ENCODE results near the gene BCR. TPM values are rescaled to one million over a fixed set of nuclear protein-coding genes. Genes with fewer than 3 reads are reported as not detected.

The BCR gene
- total RNA-seq, 4 donors from 2014 or later = 70.5 to 102 (median 84.1) TPM

DNA sequence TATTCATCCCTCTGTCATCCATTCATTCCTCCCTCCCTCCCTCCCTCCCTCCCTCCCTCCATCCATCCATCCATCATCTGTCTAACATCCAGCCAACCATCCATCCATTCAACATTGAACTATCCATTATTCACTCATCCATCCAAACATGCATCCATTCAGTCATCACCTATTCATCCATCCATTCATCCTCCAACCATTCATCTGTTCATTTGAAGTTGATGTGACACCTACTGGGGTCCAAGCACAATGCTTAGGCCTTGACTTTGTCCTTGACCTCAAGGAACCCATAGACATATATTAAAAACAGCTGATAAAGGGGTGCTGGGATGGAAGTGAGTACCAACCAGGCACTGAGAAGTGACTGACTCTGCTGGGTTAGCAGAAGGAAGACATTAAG is 26.6 kb downstream of the BCR start:
- TF ChIP-seq CTCF (IDR thresholded peaks at IDR 0.05) (no peak), POLR2A (IDR thresholded peaks at IDR 0.05) (no peak)
- no peak for DNase-seq (ENCODE audit: low spot score in 2 of 2)
- no peak overlapping the region for H3K4me3 ChIP-seq (ENCODE audit: low read depth, poor library complexity, severe bottlenecking)
- intact Hi-C loops (cut with DNase I; ENCODE audit: low total_unique reads) = no loop called here

GRCh38 chr22:23207729-23208393 is 27.6 kb downstream of the BCR start:
- 90 to 93% methylated on average over 10 to 11 of the region's 11 CpGs for WGBS, 2 donors
- TF ChIP-seq CTCF (IDR thresholded peaks at IDR 0.05) (no peak), POLR2A (IDR thresholded peaks at IDR 0.05) (no peak)
- H3K4me3 ChIP-seq (ENCODE audit: low read depth, poor library complexity, severe bottlenecking) = no peak overlapping the region
- intact Hi-C loops (cut with DNase I; ENCODE audit: low total_unique reads) = no loop called here
- DNase-seq (ENCODE audit: low spot score in 2 of 2) = no peak

DNA sequence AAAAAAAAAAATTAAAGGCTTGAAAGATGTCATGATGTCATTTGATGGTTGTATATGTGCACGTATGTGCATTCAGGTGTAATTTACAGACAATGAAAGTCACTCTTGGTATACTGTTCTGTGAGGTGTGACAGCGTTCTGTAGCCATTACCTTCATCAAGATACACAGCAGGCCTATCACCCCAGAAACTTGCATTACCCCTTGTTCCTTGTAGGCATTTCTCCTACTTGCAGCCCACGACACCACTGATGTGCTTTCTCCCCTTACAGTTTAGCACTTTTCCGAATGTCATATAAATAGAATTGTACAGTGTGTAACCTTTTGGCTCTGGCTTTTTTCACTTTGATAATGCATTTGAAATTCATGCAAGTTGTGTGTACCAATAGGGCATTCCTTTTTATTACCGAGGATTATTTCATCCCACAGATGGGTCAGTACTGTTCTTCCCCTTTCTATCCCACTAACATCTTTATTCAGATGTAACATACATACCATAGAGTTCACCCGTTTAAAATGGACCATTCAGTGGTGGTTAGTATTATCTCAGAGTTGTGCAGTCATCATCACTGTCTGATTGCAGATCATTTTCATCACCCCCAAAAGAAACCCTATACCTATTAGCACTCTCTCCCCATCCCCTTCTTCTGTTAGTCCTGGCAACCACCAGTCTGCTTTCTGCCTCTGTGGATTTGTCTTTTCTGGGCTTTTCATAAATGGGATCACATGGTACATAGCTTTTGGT is 30.3 kb downstream of the BCR start:
- 89 to 93% methylated on average over 6 of the region's 6 CpGs for WGBS, 2 donors
- no peak for TF ChIP-seq POLR2A (IDR thresholded peaks at IDR 0.05)
- no peak for TF ChIP-seq CTCF (IDR thresholded peaks at IDR 0.05)
- intact Hi-C loops (cut with DNase I; ENCODE audit: low total_unique reads) = no loop called here
- DNase-seq (ENCODE audit: low spot score in 2 of 2) = no peak
- no peak overlapping the region for H3K4me3 ChIP-seq (ENCODE audit: low read depth, poor library complexity, severe bottlenecking)

- intact Hi-C loops (cut with DNase I; ENCODE audit: low total_unique reads) = no loop called here
- WGBS, 2 donors = 94 to 95% methylated on average over 3 of the region's 3 CpGs
- no peak overlapping the region for H3K4me3 ChIP-seq (ENCODE audit: low read depth, poor library complexity, severe bottlenecking)
- TF ChIP-seq CTCF (IDR thresholded peaks at IDR 0.05) (no peak), POLR2A (IDR thresholded peaks at IDR 0.05) (no peak)
- DNase-seq (ENCODE audit: low spot score in 2 of 2) = no peak
These were observed 31.3 kb downstream of the BCR start for GRCh38 chr22:23211622-23212021.

DNA sequence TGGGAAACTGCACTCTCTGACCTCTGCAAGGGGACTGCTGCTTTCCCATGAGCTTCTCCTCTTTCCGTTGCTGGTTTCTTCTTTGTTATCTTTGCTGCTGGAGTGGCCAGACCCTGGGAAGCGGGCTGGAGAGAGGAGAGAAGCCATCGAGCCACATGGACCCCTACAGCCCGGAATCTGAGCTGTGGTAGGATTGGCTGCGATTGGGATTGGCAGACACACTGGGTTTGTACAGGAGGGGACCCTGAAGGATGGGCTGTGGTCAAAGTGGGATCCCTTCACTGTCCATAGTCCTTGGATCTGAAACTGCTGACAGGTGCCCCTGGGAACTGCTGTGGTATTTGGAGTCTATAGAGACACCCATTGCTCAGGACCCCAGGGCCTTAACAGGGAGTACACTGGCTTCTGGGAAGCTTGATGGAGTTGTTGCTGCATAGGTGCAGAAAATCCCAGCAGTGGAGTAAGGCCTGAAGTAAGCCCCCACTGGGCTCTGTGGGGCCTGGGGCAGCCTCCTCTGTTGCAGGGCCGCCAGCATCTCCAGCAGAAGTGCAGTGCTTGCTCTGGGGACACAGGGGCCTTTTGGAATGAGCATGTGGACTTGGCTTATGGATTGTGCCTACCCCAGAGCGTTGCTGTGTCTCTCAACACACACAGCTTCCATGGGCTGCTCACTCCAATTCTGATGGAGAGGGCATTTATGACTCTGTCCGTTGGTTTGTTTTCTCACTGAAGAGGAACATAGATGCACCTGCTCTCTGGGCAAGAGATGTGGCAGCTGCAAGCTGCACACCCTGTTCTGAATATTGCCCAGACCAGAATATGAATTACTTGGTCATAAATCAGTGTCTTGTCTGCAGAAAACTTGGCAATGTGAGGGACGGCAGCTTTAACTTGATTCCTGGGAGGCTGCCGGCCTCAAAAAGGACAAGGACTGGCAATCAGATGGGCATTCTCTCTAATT is 32.0 kb downstream of the BCR start:
- 76 to 81% methylated on average over 10 of the region's 10 CpGs for WGBS, 2 donors
- intact Hi-C loops (cut with DNase I; ENCODE audit: low total_unique reads) = no loop called here
- no peak for TF ChIP-seq POLR2A (IDR thresholded peaks at IDR 0.05)
- no peak for DNase-seq (ENCODE audit: low spot score in 2 of 2)
- no peak overlapping the region for H3K4me3 ChIP-seq (ENCODE audit: low read depth, poor library complexity, severe bottlenecking)
